GM12878 (cell line): ENCODE measurements around the gene LZIC. TPM values are rescaled to one million over a fixed set of nuclear protein-coding genes. Genes with fewer than 3 reads are reported as not detected.

Source experiments
- ATAC-seq: fragments of 200-7000 bp; cut with Tn5 transposase; 3 replicates; pipeline ENCODE4 v1.9.1; 2020; ENCODE audit warnings: mild to moderate bottlenecking, moderate library complexity
- BruUV-seq: library from RNA; stranded (reverse); fragments of 400-500 nt; replicated peaks from 2 replicates; lab custom pipeline; 2021; lab: Mats Ljungman, UMichigan
- CTCF ChIA-PET: fragments of 300-600 bp; sonication (Branson Sonifier 250); formaldehyde crosslinking; extraction: SDS; loops from one replicate; lab custom pipeline; 2021; ENCODE audit warnings: inconsistent platforms; lab: Yijun Ruan, JAX
- POLR2A ChIA-PET: fragments of 350-600 bp; formaldehyde crosslinking; extraction: SDS; loops from one replicate; lab custom pipeline; 2021; ENCODE audit warnings: inconsistent platforms; lab: Charles Lee
- RAD21 ChIA-PET: fragments of 300-600 bp; sonication (Branson Sonifier 250); formaldehyde crosslinking; loops from one replicate; lab custom pipeline; 2023; ENCODE audit warnings: antibody characterized with exemption; ENCODE audit not compliant: unreplicated experiment; lab: Charles Lee
- SMC1A ChIA-PET: fragments of 300-600 bp; sonication (Branson Sonifier 250); formaldehyde crosslinking; loops from one replicate; lab custom pipeline; 2023; ENCODE audit not compliant: unreplicated experiment, uncharacterized antibody; lab: Charles Lee
- DNase-seq: peaks from one replicate; pipeline ENCODE4 v3.0.0-alpha.2; 2011; ENCODE audit warnings: low read depth, low spot score
- FAIRE-seq: peaks from 3 replicates; lab custom pipeline; 2011; peaks lifted over from hg19 to GRCh38; lab: Jason Lieb, UNC
- H2AFZ ChIP-seq: 2 replicates; pipeline ENCODE4 v1.6.0; 2011; ENCODE audit warnings: low read depth, low read length, control low read depth; ENCODE audit not compliant: control insufficient read depth
- H3K27ac ChIP-seq: 2 replicates; pipeline ENCODE4 v1.5.1; 2011; ENCODE audit warnings: control low read depth; ENCODE audit not compliant: control insufficient read depth, insufficient read depth
- H3K27me3 ChIP-seq, 2 experiments: replicated peaks in 1 of 2; 2 replicates each; pipeline versions ENCODE4 v1.6.0 to v1.6.1; 2011; ENCODE audit warnings: low read length in 1 of 2; ENCODE audit not compliant: control insufficient read depth in 2 of 2, insufficient read depth in 2 of 2
- H3K36me3 ChIP-seq, 2 experiments: 2 replicates each; pipeline ENCODE4 v1.5.1; 2011; ENCODE audit warnings: low read length in 1 of 2; ENCODE audit not compliant: control insufficient read depth in 2 of 2, insufficient read depth in 2 of 2
- H3K4me1 ChIP-seq: 2 replicates; pipeline ENCODE4 v1.6.1; 2011; ENCODE audit warnings: mild to moderate bottlenecking, low read length, moderate library complexity, mixed read lengths; ENCODE audit not compliant: control insufficient read depth, insufficient read depth
- H3K4me2 ChIP-seq: 2 replicates; pipeline ENCODE4 v1.6.0; 2011; ENCODE audit warnings: control low read depth; ENCODE audit not compliant: control insufficient read depth, insufficient read depth
- H3K4me3 ChIP-seq: fragments of 200-600 bp; sonication (generic); 2 replicates; pipeline ENCODE4 v1.5.1; 2016
- H3K79me2 ChIP-seq: 2 replicates; pipeline ENCODE4 v1.6.0; 2011; ENCODE audit warnings: low read length; ENCODE audit not compliant: control insufficient read depth, insufficient read depth
- H3K9ac ChIP-seq: 2 replicates; pipeline ENCODE4 v1.8.0; 2011; ENCODE audit warnings: low read length, control low read depth, mixed read lengths; ENCODE audit not compliant: control insufficient read depth, insufficient read depth
- H3K9me3 ChIP-seq: replicated peaks from 3 replicates; pipeline ENCODE4 v1.5.1; 2011; ENCODE audit warnings: mild to moderate bottlenecking, low read length; ENCODE audit not compliant: control insufficient read depth, insufficient read depth
- H4K20me1 ChIP-seq: 2 replicates; pipeline ENCODE4 v1.6.0; 2011; ENCODE audit not compliant: control insufficient read depth, insufficient read depth
- BCL3 ChIP-seq: IDR thresholded peaks from 2 replicates; pipeline ENCODE4 v1.6.1; 2011; ENCODE audit warnings: borderline replicate concordance, low read depth, mild to moderate bottlenecking, moderate library complexity, low read length; ENCODE audit not compliant: insufficient read depth, poor library complexity, severe bottlenecking
- CHD4 ChIP-seq: fragments of 200-600 bp; sonication (generic); IDR thresholded peaks from 2 replicates; pipeline ENCODE4 v1.6.1; 2016; ENCODE audit warnings: mild to moderate bottlenecking
- ETV6 ChIP-seq, 2 experiments: fragments of 450-650 bp in 1 of 2; IDR thresholded peaks in 1 of 2; conservative IDR thresholded peaks in 1 of 2; 2 replicates each; pipeline ENCODE4 v1.6.1; 2014; ENCODE audit warnings: antibody characterized with exemption in 1 of 2, borderline replicate concordance in 1 of 2, low read depth in 1 of 2, mild to moderate bottlenecking in 1 of 2, moderate library complexity in 1 of 2
- HDAC2 ChIP-seq: fragments of 200-600 bp; sonication (generic); IDR thresholded peaks from 2 replicates; pipeline ENCODE4 v1.6.1; 2017
- HDAC6 ChIP-seq: fragments of 200-600 bp; sonication (generic); IDR thresholded peaks from one replicate; pipeline ENCODE4 v1.8.0; 2017; ENCODE audit warnings: antibody characterized with exemption; ENCODE audit not compliant: unreplicated experiment
- IRF4 ChIP-seq: IDR thresholded peaks from 2 replicates; pipeline ENCODE4 v1.6.1; 2011; ENCODE audit warnings: low read depth, low read length
- IRF5 ChIP-seq: fragments of 450-650 bp; IDR thresholded peaks from 2 replicates; pipeline ENCODE4 v1.6.1; 2017; ENCODE audit warnings: borderline replicate concordance
- NFIC ChIP-seq: IDR thresholded peaks from 2 replicates; pipeline ENCODE4 v1.6.1; 2012; ENCODE audit warnings: low read depth, mild to moderate bottlenecking, inconsistent platforms, low read length, moderate library complexity
- POLR2AphosphoS5 ChIP-seq: IDR thresholded peaks from 2 replicates; pipeline ENCODE4 v1.6.1; 2011; ENCODE audit warnings: mild to moderate bottlenecking, low read length, inconsistent platforms
- RCOR1 ChIP-seq: conservative IDR thresholded peaks from 2 replicates; pipeline ENCODE4 v1.6.1; 2012; ENCODE audit warnings: low read depth, low read length, improper control_type of control experiment
- REST ChIP-seq: IDR thresholded peaks from 2 replicates; pipeline ENCODE4 v1.6.1; 2012; ENCODE audit warnings: mild to moderate bottlenecking, low read depth, low read length
- STAT3 ChIP-seq: IDR thresholded peaks from 2 replicates; pipeline ENCODE4 v1.6.1; 2011; ENCODE audit warnings: low read depth, low read length, improper control_type of control experiment
- USF2 ChIP-seq: IDR thresholded peaks from 2 replicates; pipeline ENCODE4 v1.6.1; 2011; ENCODE audit warnings: low read depth, low read length, improper control_type of control experiment, borderline replicate concordance
- WRNIP1 ChIP-seq: IDR thresholded peaks from 2 replicates; pipeline ENCODE4 v1.6.1; 2011; ENCODE audit warnings: low read depth, low read length, improper control_type of control experiment, borderline replicate concordance
- ZBED1 ChIP-seq: IDR thresholded peaks from 2 replicates; pipeline ENCODE4 v1.6.1; 2016; ENCODE audit warnings: borderline replicate concordance
- ZBTB33 ChIP-seq: fragments of 450-650 bp; IDR thresholded peaks from 2 replicates; pipeline ENCODE4 v1.6.1; 2017; ENCODE audit warnings: mild to moderate bottlenecking
- WGBS: methylation state at CpG from one replicate; pipeline ENCODE4 v1.1.6; 2016; ENCODE audit warnings: low lambda C conversion rate; ENCODE audit not compliant: insufficient replicate concordance, insufficient coverage; ENCODE audit errors: missing lambda C conversion rate; 5-methylcytosine and 5-hydroxymethylcytosine counted together
- in situ Hi-C: fragments of 300-500 bp; cut with MboI; formaldehyde crosslinking; loops from 9 replicates; pipeline ENCODE4 v1.14.3; 2018; ENCODE audit warnings: mixed read lengths
- intact Hi-C: fragments of 100-400 bp; cut with micrococcal nuclease; formaldehyde crosslinking; loops from one replicate; pipeline ENCODE4 v1.14.2; 2022; ENCODE audit not compliant: unreplicated experiment
- polyA plus RNA-seq, 11 experiments: library from polyadenylated mRNA; depleted of rRNA in 4 of 11; unstranded in 6 of 11; stranded (reverse) in 5 of 11; fragments of >200 nt; fragmentation: Nextera tagmentation in 4 of 11; fragmentation: Illumina TruSeq in 1 of 11; extraction: Ambion mirVana in 4 of 11; extraction: Trizol in 1 of 11; gene quantifications; 1 replicate in 1 of 11; 2 replicates in 10 of 11; pipeline versions ENCODE4 v1.2.1 to v1.2.3, GENCODE V29; 2011 to 2016; ENCODE audit warnings: inconsistent platforms in 2 of 11, missing spikeins in 2 of 11, low read depth in 1 of 11
- total RNA-seq, 4 experiments: library from RNA; depleted of rRNA in 3 of 4; stranded (reverse); fragments of >200 nt in 3 of 4; fragmentation: Illumina TruSeq in 1 of 4; extraction: Trizol in 1 of 4; gene quantifications; 2 replicates each; pipeline versions ENCODE4 v1.2.1 to v1.2.3, GENCODE V29; 2013 to 2021

LZIC gene
- total and polyA plus RNA-seq, 10 of the 15 experiments (the other 5 are each of a cell fraction or from before 2014, with no cell fraction given): 7.3 to 30.3 (median 17.1) TPM

- POLR2A ChIA-PET: interaction anchor here (0.5 kb wide), 1 partner anchor 119 kb away, joined by 4 read pairs; no protein-coding TSS in a partner anchor
- RAD21 ChIA-PET: interaction anchor here (0.6 to 1.6 kb wide), 2 partner anchors 33 to 44 kb away, joined by 3 read pairs; no protein-coding TSS in a partner anchor
- TF ChIP-seq BCL3 (no peak), ZBTB33 (no peak), NFIC (no peak), REST (no peak), HDAC2 (no peak), WRNIP1 (no peak), ETV6 (conservative IDR thresholded peaks at IDR 0.05 in 1 of 2, IDR thresholded peaks at IDR 0.05 in 1 of 2; ENCODE audit: borderline replicate concordance in 1 of 2, low read depth in 1 of 2) (no peak), STAT3 (no peak), ZBED1 (no peak), POLR2AphosphoS5 (no peak), USF2 (no peak), RCOR1 (no peak), IRF4 (no peak), HDAC6 (no peak), IRF5 (no peak), CHD4 (no peak)
These were observed 36.7 kb downstream of the LZIC start for GRCh38 chr1:9906466-9906865.

More at GRCh38 chr1:9906466-9906865, 36.7 kb downstream of the LZIC start:
- no peak for FAIRE-seq
- WGBS: 75% methylated on average over 2 of the region's 2 CpGs
- no peak overlapping the region for H3K4me3 ChIP-seq
- no peaks in the 10 kb centered on the region for H3K36me3 ChIP-seq
- ATAC-seq: no peak
- BruUV-seq: no TSS peak
- intact Hi-C loops (no loop called here), in situ Hi-C loops (no loop called here)
- no peak overlapping the region for H2AFZ ChIP-seq
- no peaks in the 10 kb centered on the region for H3K9me3 ChIP-seq
- no peak overlapping the region for H3K4me2 ChIP-seq
- DNase-seq: no peak
- H4K20me1 ChIP-seq: no peaks in the 10 kb centered on the region
- no peak overlapping the region for H3K27ac ChIP-seq
- H3K9ac ChIP-seq: no peak overlapping the region
- H3K27me3 ChIP-seq: no peaks in the 10 kb centered on the region
- SMC1A ChIA-PET: interaction anchor here (1.2 kb wide), 1 partner anchor 17 kb away, joined by 3 read pairs; no protein-coding TSS in a partner anchor
- peaks cover 26% of the 10 kb centered on the region for H3K4me1 ChIP-seq
- CTCF ChIA-PET: no interaction called here
- peaks cover 3% of the 10 kb centered on the region; the same call in 1 of the 2 replicates for H3K79me2 ChIP-seq
